Esophagus muscularis mucosa (tissue), 4 donors: ENCODE data around the gene PIK3R5. TPM values are rescaled to one million over a fixed set of nuclear protein-coding genes. Genes with fewer than 3 reads are reported as not detected.

Experiments used
- DNase-seq: peaks from one replicate; pipeline ENCODE4 v3.0.0-alpha.2; 2017; ENCODE audit errors: extremely low spot score
- H3K27ac ChIP-seq, 4 donors: fragments of 200-600 bp; sonication (generic); replicated peaks in 1 of 4; 1 replicate in 3 of 4; 2 replicates in 1 of 4; pipeline ENCODE4 v1.5.1; 2016 to 2019; ENCODE audit warnings: mild to moderate bottlenecking in 1 of 4
- H3K27me3 ChIP-seq, 4 donors: fragments of 200-600 bp; sonication (generic); one replicate each; pipeline versions ENCODE4 v1.5.1 to v1.6.0; 2016 to 2019
- H3K36me3 ChIP-seq, 4 donors: fragments of 200-600 bp; sonication (generic); one replicate each; pipeline ENCODE4 v1.5.1; 2016 to 2019
- H3K4me1 ChIP-seq, 4 donors: fragments of 200-600 bp; sonication (generic); one replicate each; pipeline ENCODE4 v1.5.1; 2016 to 2019
- H3K4me3 ChIP-seq, 4 donors: fragments of 200-600 bp; sonication (generic); 1 replicate in 2 of 4; 2 replicates in 2 of 4; pipeline ENCODE4 v1.5.1; 2016 to 2019; ENCODE audit warnings: mild to moderate bottlenecking in 4 of 4, moderate library complexity in 1 of 4
- H3K9me3 ChIP-seq, 4 donors: fragments of 200-600 bp; sonication (generic); 1 replicate in 3 of 4; 2 replicates in 1 of 4; pipeline ENCODE4 v1.5.1; 2016 to 2019
- EP300 ChIP-seq: sonication (generic); formaldehyde crosslinking; IDR thresholded peaks from one replicate; pipeline ENCODE4 v1.6.1; 2017; ENCODE audit warnings: antibody characterized with exemption
- POLR2A ChIP-seq: fragments of 450-650 bp; IDR thresholded peaks from one replicate; pipeline ENCODE4 v1.6.1; 2017; ENCODE audit warnings: antibody characterized with exemption, moderate library complexity, mild to moderate bottlenecking, low read depth
- POLR2AphosphoS5 ChIP-seq, 2 donors: sonication (generic); formaldehyde crosslinking; IDR thresholded peaks; one replicate each; pipeline ENCODE4 v1.6.1; 2017; ENCODE audit warnings: antibody characterized with exemption in 2 of 2
- WGBS: methylation state at CpG from one replicate; pipeline ENCODE4 v1.1.5; 2018; 5-methylcytosine and 5-hydroxymethylcytosine counted together
- intact Hi-C: fragments of 100-400 bp; cut with DNase I; formaldehyde crosslinking; loops from one replicate; pipeline ENCODE4 v1.15.1; 2023
- total RNA-seq, 4 donors: library from RNA; depleted of rRNA; stranded (reverse); fragments of >200 nt; gene quantifications; one replicate each; pipeline versions ENCODE4 v1.1.0 to v1.2.1, GENCODE V29; 2016
- TF ChIP-seq, protein P1 (sequence below), 3 experiments: fragments of 200-600 bp in 2 of 3; fragments of 450-650 bp in 1 of 3; sonication (generic) in 2 of 3; IDR thresholded peaks; one replicate each; pipeline ENCODE4 v1.5.1; 2017 to 2019; ENCODE audit warnings: antibody characterized with exemption in 3 of 3, mild to moderate bottlenecking in 2 of 3, moderate library complexity in 1 of 3

Gene PIK3R5
- total RNA-seq, 4 donors from 2014 or later = 7.0 to 16.2 (median 9.6) TPM

DNA sequence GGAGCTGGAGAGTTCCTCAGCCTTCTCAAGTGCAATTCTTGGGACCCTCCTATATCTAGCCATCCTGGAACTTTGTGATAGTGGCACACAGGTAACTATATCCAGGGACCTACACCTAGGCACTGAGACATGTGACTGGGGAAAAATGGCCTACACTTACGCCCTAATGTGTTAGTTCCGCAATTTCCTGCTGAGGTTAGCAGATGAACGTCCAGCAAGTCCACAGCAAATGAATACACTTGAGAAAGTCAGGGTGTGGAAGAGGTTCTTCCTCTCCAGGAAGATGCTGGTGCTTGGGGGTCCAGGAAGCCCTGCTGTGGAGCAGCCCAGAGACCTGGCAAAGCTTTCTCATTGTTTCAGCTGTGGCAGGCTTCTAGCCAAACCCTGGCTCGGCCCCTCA lies 20.8 kb downstream of the PIK3R5 start:
- intact Hi-C loops = no loop called here
- H3K9me3 ChIP-seq = peaks cover 0 to 7% (median 0%) of the 10 kb centered on the region in 4 donors
- no peak for TF ChIP-seq POLR2AphosphoS5 (IDR thresholded peaks at IDR 0.05)
- no peaks in the 10 kb centered on the region for H3K36me3 ChIP-seq
- no peak overlapping the region for H3K27ac ChIP-seq
- DNase-seq = no peak
- peaks cover 0 to 3% (median 0%) of the 10 kb centered on the region in 4 donors for H3K4me1 ChIP-seq
- WGBS = 73% methylated on average over 4 of the region's 4 CpGs
- H3K27me3 ChIP-seq = peaks cover 0 to 38% (median 0%) of the 10 kb centered on the region in 4 donors
- no peak overlapping the region for H3K4me3 ChIP-seq

DNA sequence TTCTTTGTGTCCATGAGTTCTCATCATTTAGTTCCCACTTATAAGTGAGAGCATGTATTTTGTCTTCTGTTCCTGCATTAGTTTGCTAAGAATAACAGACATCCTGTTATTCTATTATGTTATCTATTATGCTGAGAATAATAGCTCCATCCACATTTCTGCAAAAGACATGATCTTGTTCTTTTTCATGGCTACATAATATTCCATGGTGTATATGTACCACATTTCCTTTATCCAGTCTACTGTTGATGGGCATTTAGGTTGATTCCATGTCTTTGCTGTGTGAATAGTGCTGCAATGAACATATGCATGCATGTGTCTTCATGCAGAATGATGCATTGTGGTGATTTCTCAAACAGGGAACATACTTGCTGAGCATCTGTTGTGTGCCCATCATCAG lies 21.4 kb downstream of the PIK3R5 start:
- Histone ChIP-seq H3K27ac (no peak overlapping the region), H3K4me1 (peaks cover 0 to 3% (median 0%) of the 10 kb centered on the region in 4 donors), H3K27me3 (peaks cover 0 to 44% (median 0%) of the 10 kb centered on the region in 4 donors), H3K4me3 (no peak overlapping the region), H3K36me3 (no peaks in the 10 kb centered on the region), H3K9me3 (peaks cover 0 to 7% (median 0%) of the 10 kb centered on the region in 4 donors)
- intact Hi-C loops = no loop called here
- TF ChIP-seq EP300 (no peak), POLR2AphosphoS5 (IDR thresholded peaks at IDR 0.05) (no peak), POLR2A (no peak)
- TF ChIP-seq, protein P1, sequence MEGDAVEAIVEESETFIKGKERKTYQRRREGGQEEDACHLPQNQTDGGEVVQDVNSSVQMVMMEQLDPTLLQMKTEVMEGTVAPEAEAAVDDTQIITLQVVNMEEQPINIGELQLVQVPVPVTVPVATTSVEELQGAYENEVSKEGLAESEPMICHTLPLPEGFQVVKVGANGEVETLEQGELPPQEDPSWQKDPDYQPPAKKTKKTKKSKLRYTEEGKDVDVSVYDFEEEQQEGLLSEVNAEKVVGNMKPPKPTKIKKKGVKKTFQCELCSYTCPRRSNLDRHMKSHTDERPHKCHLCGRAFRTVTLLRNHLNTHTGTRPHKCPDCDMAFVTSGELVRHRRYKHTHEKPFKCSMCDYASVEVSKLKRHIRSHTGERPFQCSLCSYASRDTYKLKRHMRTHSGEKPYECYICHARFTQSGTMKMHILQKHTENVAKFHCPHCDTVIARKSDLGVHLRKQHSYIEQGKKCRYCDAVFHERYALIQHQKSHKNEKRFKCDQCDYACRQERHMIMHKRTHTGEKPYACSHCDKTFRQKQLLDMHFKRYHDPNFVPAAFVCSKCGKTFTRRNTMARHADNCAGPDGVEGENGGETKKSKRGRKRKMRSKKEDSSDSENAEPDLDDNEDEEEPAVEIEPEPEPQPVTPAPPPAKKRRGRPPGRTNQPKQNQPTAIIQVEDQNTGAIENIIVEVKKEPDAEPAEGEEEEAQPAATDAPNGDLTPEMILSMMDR (IDR thresholded peaks at IDR 0.05) = no peak
- DNase-seq = no peak

DNA sequence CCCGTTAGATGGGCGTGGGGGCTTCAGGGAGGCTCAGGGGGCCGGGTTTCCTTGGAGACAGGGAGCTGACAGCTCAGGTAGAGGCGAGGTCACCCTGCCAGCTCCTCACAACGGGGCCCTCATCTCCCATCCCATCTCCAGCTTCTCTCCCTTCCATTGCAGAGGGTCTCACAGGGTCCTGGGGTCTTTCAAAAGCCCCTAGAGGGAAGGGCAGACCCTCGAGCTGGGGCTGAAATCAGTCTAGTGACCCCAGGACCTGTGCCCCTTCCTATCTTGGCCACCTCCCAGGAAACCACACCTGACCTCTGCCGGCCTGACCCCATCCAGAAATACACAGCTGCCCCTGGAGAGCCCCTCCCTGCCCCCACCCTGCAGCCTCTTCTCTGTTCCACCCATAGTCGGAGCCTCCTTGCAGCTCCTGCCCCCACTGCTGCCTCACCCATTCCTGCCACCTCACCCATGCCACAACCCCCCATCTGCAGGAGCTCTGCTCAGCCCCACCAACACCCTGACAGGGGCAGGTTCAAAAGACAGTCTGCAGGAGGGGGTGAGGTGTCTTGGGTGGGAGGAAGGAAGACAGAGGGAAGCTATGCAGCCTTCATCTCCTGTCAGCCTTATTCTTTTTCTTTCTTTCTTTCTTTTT lies 23.4 kb downstream of the PIK3R5 start:
- Histone ChIP-seq H3K36me3 (no peaks in the 10 kb centered on the region), H3K27me3 (peaks cover 0 to 43% (median 0%) of the 10 kb centered on the region in 4 donors), H3K9me3 (peaks cover 0 to 7% (median 0%) of the 10 kb centered on the region in 4 donors), H3K27ac (no peak overlapping the region), H3K4me3 (no peak overlapping the region), H3K4me1 (peaks cover 0 to 3% (median 0%) of the 10 kb centered on the region in 4 donors)
- DNase-seq = no peak
- WGBS = 64% methylated on average over 8 of the region's 8 CpGs
- intact Hi-C loops = no loop called here
- TF ChIP-seq, protein P1 (IDR thresholded peaks at IDR 0.05) = no peak
- TF ChIP-seq POLR2A (no peak), POLR2AphosphoS5 (IDR thresholded peaks at IDR 0.05) (no peak), EP300 (no peak)

DNA sequence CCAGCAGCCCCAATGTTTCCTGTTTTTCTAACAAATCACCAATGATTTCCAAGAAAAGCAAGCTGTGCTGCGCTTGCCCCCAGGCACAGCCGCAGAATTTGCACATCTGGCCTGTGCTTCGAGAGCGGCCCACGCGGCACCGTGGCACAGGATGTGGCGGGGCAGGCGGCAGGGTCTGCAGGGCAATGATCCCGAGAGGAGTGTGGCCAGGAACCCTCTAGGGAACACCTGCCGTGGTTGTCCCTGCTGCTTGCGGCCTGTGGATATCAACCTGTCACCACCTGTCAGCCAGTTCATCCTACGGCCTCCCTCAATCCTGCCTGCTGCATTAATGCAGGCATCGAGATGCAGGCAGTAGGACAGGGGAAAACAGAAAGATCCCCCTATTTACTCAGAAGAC lies 24.0 kb downstream of the PIK3R5 start:
- H3K4me3 ChIP-seq = no peak overlapping the region
- no peaks in the 10 kb centered on the region for H3K36me3 ChIP-seq
- peaks cover 0 to 3% (median 0%) of the 10 kb centered on the region in 4 donors for H3K4me1 ChIP-seq
- H3K27me3 ChIP-seq = peaks cover 0 to 37% (median 0%) of the 10 kb centered on the region in 4 donors
- intact Hi-C loops = no loop called here
- 77% methylated on average over 14 of the region's 14 CpGs for WGBS
- no peak overlapping the region for H3K27ac ChIP-seq
- no peak for DNase-seq
- peaks cover 0 to 7% (median 0%) of the 10 kb centered on the region in 4 donors for H3K9me3 ChIP-seq
- TF ChIP-seq EP300 (no peak), POLR2A (no peak), POLR2AphosphoS5 (IDR thresholded peaks at IDR 0.05) (no peak)
- TF ChIP-seq, protein P1 (IDR thresholded peaks at IDR 0.05) = no peak

DNA sequence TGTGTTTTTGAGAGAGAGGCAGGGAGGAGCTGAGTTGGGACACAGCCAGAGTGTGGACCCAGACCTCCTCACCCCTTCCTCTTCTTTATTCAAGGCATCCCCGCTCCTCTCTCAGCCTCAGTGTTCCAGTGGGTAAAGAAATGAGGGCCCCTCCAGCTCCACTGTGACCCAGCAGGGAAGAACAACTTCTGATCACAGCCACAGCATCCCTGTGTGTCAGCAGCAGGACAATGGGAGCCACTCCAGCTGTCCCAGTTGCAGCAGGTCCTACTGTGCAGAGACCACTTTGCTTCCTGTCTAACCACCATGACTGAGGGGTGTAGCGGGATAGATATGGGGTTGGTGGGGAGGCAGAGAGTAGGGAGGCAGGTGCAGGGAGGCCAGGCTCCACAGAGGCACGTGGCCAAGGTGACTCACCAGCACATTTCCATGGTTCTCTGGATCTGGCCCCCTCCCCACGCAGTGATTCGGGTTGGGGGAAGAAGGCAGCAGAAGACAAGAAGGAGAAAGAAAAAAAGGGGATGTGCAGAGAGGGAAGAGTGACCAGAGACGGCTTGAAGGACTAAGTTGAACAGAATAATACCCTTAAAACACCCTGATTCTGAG lies 24.5 kb downstream of the PIK3R5 start:
- peaks cover 0 to 3% (median 0%) of the 10 kb centered on the region in 4 donors for H3K4me1 ChIP-seq
- intact Hi-C loops = no loop called here
- peaks cover 0 to 7% (median 0%) of the 10 kb centered on the region in 4 donors for H3K9me3 ChIP-seq
- DNase-seq = no peak
- WGBS = 63% methylated on average over 6 of the region's 6 CpGs
- H3K27me3 ChIP-seq = peaks cover 0 to 32% (median 0%) of the 10 kb centered on the region in 4 donors
- no peak for TF ChIP-seq POLR2AphosphoS5 (IDR thresholded peaks at IDR 0.05)
- no peak for TF ChIP-seq POLR2A
- TF ChIP-seq EP300 = no peak
- TF ChIP-seq, protein P1 (IDR thresholded peaks at IDR 0.05) = no peak
- H3K36me3 ChIP-seq = no peaks in the 10 kb centered on the region
- no peak overlapping the region for H3K27ac ChIP-seq
- no peak overlapping the region for H3K4me3 ChIP-seq
